ENCODE results near the gene THAP7.

THAP7 gene

GRCh38 chr22:20992456-20993303, 9.2 kb downstream of the THAP7 start:
- Histone ChIP-seq H3K4me2 (ENCODE audit: low read length) (no peak overlapping the region), H3K27ac (ENCODE audit: low read depth, low read length) (no peak overlapping the region), H3K9me3 (ENCODE audit: control insufficient read depth, insufficient read depth, low read length) (no peaks in the 10 kb centered on the region), H3K9me2 (replicated peaks; ENCODE audit: control insufficient read depth, low read length) (no peaks in the 10 kb centered on the region), H3K79me2 (ENCODE audit: control insufficient read depth, low read length) (no peaks in the 10 kb centered on the region), H3K36me3 (ENCODE audit: control insufficient read depth, low read length) (peaks cover 58% of the 10 kb centered on the region), H3K4me1 (ENCODE audit: control insufficient read depth, low read length) (peaks cover 8% of the 10 kb centered on the region), H3K27me3 (ENCODE audit: control insufficient read depth, low read length) (no peaks in the 10 kb centered on the region), H4K20me1 (ENCODE audit: control insufficient read depth, insufficient read depth, low read depth, low read length) (no peaks in the 10 kb centered on the region), H3F3A (ENCODE audit: control insufficient read depth, insufficient read depth) (no peaks in the 10 kb centered on the region), H3K4me3 (ENCODE audit: low read length) (no peak overlapping the region)
- no peak for TF ChIP-seq CTCF (IDR thresholded peaks at IDR 0.05; ENCODE audit: low read depth, low read length, poor library complexity, severe bottlenecking)
- TF ChIP-seq EZH2phosphoT487 (IDR thresholded peaks at IDR 0.05; ENCODE audit: borderline replicate concordance, low read length), result no peak

GRCh38 chr22:20992056-20992442, 9.9 kb downstream of the THAP7 start:
- Histone ChIP-seq H3K27ac (ENCODE audit: low read depth, low read length) (no peak overlapping the region), H3K36me3 (ENCODE audit: control insufficient read depth, low read length) (peaks cover 55% of the 10 kb centered on the region), H3K9me2 (replicated peaks; ENCODE audit: control insufficient read depth, low read length) (no peaks in the 10 kb centered on the region), H3F3A (ENCODE audit: control insufficient read depth, insufficient read depth) (no peaks in the 10 kb centered on the region), H3K79me2 (ENCODE audit: control insufficient read depth, low read length) (no peaks in the 10 kb centered on the region), H3K9me3 (ENCODE audit: control insufficient read depth, insufficient read depth, low read length) (no peaks in the 10 kb centered on the region), H3K4me3 (ENCODE audit: low read length) (no peak overlapping the region), H3K4me2 (ENCODE audit: low read length) (no peak overlapping the region), H3K4me1 (ENCODE audit: control insufficient read depth, low read length) (peaks cover 8% of the 10 kb centered on the region), H3K27me3 (ENCODE audit: control insufficient read depth, low read length) (no peaks in the 10 kb centered on the region), H4K20me1 (ENCODE audit: control insufficient read depth, insufficient read depth, low read depth, low read length) (no peaks in the 10 kb centered on the region)
- TF ChIP-seq CTCF (IDR thresholded peaks at IDR 0.05; ENCODE audit: low read depth, low read length, poor library complexity, severe bottlenecking), result no peak
- no peak for TF ChIP-seq EZH2phosphoT487 (IDR thresholded peaks at IDR 0.05; ENCODE audit: borderline replicate concordance, low read length)

GRCh38 chr22:20991252-20992055, 10.5 kb downstream of the THAP7 start:
- Histone ChIP-seq H3K79me2 (ENCODE audit: control insufficient read depth, low read length) (no peaks in the 10 kb centered on the region), H3F3A (ENCODE audit: control insufficient read depth, insufficient read depth) (no peaks in the 10 kb centered on the region), H4K20me1 (ENCODE audit: control insufficient read depth, insufficient read depth, low read depth, low read length) (no peaks in the 10 kb centered on the region), H3K36me3 (ENCODE audit: control insufficient read depth, low read length) (peaks cover 54% of the 10 kb centered on the region), H3K4me1 (ENCODE audit: control insufficient read depth, low read length) (peaks cover 8% of the 10 kb centered on the region), H3K27ac (ENCODE audit: low read depth, low read length) (no peak overlapping the region), H3K9me3 (ENCODE audit: control insufficient read depth, insufficient read depth, low read length) (no peaks in the 10 kb centered on the region), H3K4me2 (ENCODE audit: low read length) (no peak overlapping the region), H3K9me2 (replicated peaks; ENCODE audit: control insufficient read depth, low read length) (no peaks in the 10 kb centered on the region), H3K27me3 (ENCODE audit: control insufficient read depth, low read length) (no peaks in the 10 kb centered on the region), H3K4me3 (ENCODE audit: low read length) (no peak overlapping the region)
- TF ChIP-seq EZH2phosphoT487 (IDR thresholded peaks at IDR 0.05; ENCODE audit: borderline replicate concordance, low read length), result no peak
- no peak for TF ChIP-seq CTCF (IDR thresholded peaks at IDR 0.05; ENCODE audit: low read depth, low read length, poor library complexity, severe bottlenecking)
